Loucy (cell line): ENCODE measurements around the gene LRRC4B.

Experiments used
- EZH2phosphoT487 ChIP-seq: fragments of 200-600 bp; IDR thresholded peaks from 2 replicates; pipeline ENCODE4 v1.6.1; 2018; ENCODE audit warnings: antibody characterized with exemption, mild to moderate bottlenecking, moderate library complexity, borderline replicate concordance
- TF ChIP-seq, protein P1 (sequence below): fragments of 200-600 bp; sonication (generic); conservative IDR thresholded peaks from 2 replicates; pipeline ENCODE4 v1.5.1; 2014; ENCODE audit warnings: mild to moderate bottlenecking, antibody characterized with exemption, low read length

DNA sequence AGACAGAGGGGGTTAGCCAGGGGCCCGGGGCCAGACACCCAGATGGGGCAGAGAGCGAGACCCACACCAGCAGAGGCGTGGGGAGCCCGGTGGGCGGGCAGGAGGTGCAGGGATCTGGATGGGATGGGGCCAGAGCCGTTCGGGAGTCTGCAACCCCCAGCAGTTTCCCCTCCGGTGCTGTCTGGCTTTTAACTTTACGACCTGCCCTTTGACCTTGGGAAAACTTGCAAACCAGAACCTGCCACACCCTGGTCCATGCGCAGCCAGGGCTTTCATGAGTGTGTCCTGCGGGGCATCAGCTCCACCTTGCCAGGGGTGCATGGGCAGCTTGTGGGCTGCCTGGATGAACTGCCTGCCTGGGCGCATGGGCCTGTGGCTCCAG, 67.1 kb downstream of the LRRC4B start:
- TF ChIP-seq, protein P1, sequence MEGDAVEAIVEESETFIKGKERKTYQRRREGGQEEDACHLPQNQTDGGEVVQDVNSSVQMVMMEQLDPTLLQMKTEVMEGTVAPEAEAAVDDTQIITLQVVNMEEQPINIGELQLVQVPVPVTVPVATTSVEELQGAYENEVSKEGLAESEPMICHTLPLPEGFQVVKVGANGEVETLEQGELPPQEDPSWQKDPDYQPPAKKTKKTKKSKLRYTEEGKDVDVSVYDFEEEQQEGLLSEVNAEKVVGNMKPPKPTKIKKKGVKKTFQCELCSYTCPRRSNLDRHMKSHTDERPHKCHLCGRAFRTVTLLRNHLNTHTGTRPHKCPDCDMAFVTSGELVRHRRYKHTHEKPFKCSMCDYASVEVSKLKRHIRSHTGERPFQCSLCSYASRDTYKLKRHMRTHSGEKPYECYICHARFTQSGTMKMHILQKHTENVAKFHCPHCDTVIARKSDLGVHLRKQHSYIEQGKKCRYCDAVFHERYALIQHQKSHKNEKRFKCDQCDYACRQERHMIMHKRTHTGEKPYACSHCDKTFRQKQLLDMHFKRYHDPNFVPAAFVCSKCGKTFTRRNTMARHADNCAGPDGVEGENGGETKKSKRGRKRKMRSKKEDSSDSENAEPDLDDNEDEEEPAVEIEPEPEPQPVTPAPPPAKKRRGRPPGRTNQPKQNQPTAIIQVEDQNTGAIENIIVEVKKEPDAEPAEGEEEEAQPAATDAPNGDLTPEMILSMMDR, result no peak
- TF ChIP-seq EZH2phosphoT487, result no peak
